Mesothelial cell of epicardium (in vitro differentiated cells): ENCODE results near the gene ALDH3A1. TPM values are rescaled to one million over a fixed set of nuclear protein-coding genes. Genes with fewer than 3 reads are reported as not detected.

ENCODE experiments used
- DNase-seq, 2 experiments: peaks; one replicate each; pipeline ENCODE4 v3.0.0; 2021; ENCODE audit warnings: low spot score in 2 of 2; ENCODE audit not compliant: unreplicated experiment in 2 of 2
- H3K27ac Mint-ChIP-seq: 2 replicates; pipeline ENCODE4 v1.8.0; 2021; ENCODE audit warnings: mixed read lengths
- H3K27me3 Mint-ChIP-seq: 2 replicates; pipeline ENCODE4 v1.8.0; 2021; ENCODE audit warnings: low read depth, mixed read lengths
- H3K36me3 Mint-ChIP-seq: 2 replicates; pipeline ENCODE4 v1.8.0; 2021; ENCODE audit warnings: mixed read lengths
- H3K4me1 Mint-ChIP-seq: 2 replicates; pipeline ENCODE4 v1.8.0; 2021; ENCODE audit warnings: mixed read lengths
- H3K4me3 Mint-ChIP-seq: 2 replicates; pipeline ENCODE4 v1.8.0; 2021; ENCODE audit warnings: mild to moderate bottlenecking, moderate library complexity, mixed read lengths
- H3K9me3 Mint-ChIP-seq: 2 replicates; pipeline ENCODE4 v1.8.0; 2021; ENCODE audit warnings: mixed read lengths
- total RNA-seq: library from RNA; stranded (reverse); gene quantifications from 3 replicates; pipeline ENCODE4 v1.2.1, GENCODE V29; 2021
- TF ChIP-seq, protein P1 (sequence below): fragments of 200-600 bp; sonication (generic); IDR thresholded peaks from one replicate; pipeline ENCODE4 v1.5.0; 2021; ENCODE audit warnings: antibody characterized with exemption; ENCODE audit not compliant: unreplicated experiment

The ALDH3A1 gene
- total RNA-seq, 1 donor from 2014 or later = 0.69 TPM

- Mint-ChIP-seq H3K27me3 (peaks cover 3% of the 10 kb centered on the region), H3K9me3 (no peaks in the 10 kb centered on the region), H3K27ac (peak overlapping the region; percentile 12), H3K4me3 (no peak overlapping the region), H3K36me3 (no peaks in the 10 kb centered on the region), H3K4me1 (peaks cover 4% of the 10 kb centered on the region)
- TF ChIP-seq, protein P1, sequence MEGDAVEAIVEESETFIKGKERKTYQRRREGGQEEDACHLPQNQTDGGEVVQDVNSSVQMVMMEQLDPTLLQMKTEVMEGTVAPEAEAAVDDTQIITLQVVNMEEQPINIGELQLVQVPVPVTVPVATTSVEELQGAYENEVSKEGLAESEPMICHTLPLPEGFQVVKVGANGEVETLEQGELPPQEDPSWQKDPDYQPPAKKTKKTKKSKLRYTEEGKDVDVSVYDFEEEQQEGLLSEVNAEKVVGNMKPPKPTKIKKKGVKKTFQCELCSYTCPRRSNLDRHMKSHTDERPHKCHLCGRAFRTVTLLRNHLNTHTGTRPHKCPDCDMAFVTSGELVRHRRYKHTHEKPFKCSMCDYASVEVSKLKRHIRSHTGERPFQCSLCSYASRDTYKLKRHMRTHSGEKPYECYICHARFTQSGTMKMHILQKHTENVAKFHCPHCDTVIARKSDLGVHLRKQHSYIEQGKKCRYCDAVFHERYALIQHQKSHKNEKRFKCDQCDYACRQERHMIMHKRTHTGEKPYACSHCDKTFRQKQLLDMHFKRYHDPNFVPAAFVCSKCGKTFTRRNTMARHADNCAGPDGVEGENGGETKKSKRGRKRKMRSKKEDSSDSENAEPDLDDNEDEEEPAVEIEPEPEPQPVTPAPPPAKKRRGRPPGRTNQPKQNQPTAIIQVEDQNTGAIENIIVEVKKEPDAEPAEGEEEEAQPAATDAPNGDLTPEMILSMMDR = no peak
- no peak for DNase-seq
Measured at GRCh38 chr17:19727501-19728078, 20.5 kb downstream of the ALDH3A1 start.

DNA sequence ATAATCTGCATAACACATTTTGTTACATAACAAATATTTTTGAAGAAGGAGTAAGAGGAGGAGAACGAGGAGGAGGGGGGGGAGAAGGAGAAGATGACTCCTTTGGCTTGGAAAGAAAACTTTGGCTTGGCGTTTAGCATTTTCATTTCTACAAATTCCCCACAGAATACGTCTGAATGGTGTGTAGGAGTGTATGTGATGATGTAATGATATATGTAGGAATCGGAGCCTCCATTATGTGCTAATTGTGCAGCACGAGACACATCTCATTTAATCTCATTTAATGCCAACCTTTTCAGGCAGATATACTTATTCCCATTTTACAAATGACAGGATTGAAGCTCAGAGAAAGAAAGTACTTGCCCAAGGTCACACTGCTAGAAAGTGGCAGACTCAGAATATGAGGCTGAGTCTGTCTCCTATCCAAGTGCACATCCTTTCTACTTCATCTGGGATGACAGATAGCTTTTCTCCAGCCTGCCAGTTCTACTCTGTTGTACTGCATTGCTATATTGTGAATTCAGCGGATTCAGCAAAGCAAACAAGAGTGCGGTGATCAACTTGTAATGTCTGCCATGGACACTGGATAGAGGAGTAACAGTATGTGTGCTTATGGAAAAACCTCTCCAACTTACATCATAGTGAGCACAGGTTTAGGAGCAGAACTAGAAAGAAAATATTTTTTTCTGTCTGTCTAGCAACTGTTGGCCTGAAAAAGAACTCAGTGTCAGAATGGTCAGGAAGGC is 21.3 kb downstream of the ALDH3A1 start:
- Mint-ChIP-seq H3K4me3 (no peak overlapping the region), H3K27me3 (peaks cover 2% of the 10 kb centered on the region), H3K9me3 (no peaks in the 10 kb centered on the region), H3K4me1 (peaks cover 4% of the 10 kb centered on the region), H3K27ac (no peak overlapping the region), H3K36me3 (no peaks in the 10 kb centered on the region)
- TF ChIP-seq, protein P1 = no peak
- no peak for DNase-seq

DNA sequence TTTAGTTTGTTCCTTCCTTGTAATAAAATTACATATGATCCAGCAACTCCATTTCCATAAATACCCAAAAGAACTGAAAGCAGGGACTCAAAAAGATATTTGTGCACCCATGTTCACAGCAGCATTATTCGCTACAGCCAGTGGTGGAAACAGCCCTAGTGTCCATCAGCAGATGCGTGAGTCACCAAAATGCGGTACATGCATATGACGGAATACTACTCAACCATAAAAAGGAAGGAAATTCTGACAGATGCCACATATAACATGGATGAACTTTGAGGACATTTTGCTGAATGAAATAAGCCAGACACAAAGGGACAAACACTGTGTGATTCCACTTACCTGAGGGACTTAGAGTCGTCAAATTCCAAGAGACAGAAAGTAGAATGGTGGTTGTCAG is 22.6 kb downstream of the ALDH3A1 start:
- H3K4me3 Mint-ChIP-seq = no peak overlapping the region
- H3K27me3 Mint-ChIP-seq = no peaks in the 10 kb centered on the region
- TF ChIP-seq, protein P1 = no peak
- H3K4me1 Mint-ChIP-seq = peaks cover 7% of the 10 kb centered on the region
- no peak for DNase-seq
- H3K27ac Mint-ChIP-seq = no peak overlapping the region
- H3K36me3 Mint-ChIP-seq = no peaks in the 10 kb centered on the region
- H3K9me3 Mint-ChIP-seq = no peaks in the 10 kb centered on the region

GRCh38 chr17:19724501-19725420 is 23.3 kb downstream of the ALDH3A1 start:
- H3K4me3 Mint-ChIP-seq = no peak overlapping the region
- TF ChIP-seq, protein P1 = no peak
- no peak for DNase-seq
- no peaks in the 10 kb centered on the region for H3K27me3 Mint-ChIP-seq
- no peaks in the 10 kb centered on the region for H3K36me3 Mint-ChIP-seq
- no peak overlapping the region for H3K27ac Mint-ChIP-seq
- peaks cover 10% of the 10 kb centered on the region for H3K4me1 Mint-ChIP-seq
- H3K9me3 Mint-ChIP-seq = no peaks in the 10 kb centered on the region

DNA sequence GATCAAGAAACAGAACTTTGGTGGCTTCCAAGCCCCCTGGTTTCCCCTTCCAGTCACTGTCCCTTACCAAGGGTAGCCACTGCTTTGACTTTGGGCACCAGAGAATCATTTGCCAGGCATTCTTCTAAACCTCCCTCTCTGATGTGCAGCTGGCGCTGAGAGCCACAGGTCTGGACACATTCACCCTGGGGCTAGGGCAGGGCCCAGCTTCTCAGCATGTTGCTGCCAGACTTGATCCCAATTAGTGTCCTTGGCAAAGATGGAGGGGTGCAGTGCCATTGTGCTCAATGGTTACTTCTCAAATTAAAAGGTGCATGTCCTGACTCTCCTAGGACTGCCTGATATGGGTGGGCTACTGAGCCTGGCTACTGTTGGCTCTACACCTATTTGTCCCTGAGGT is 24.1 kb downstream of the ALDH3A1 start:
- DNase-seq = no peak
- Mint-ChIP-seq H3K4me1 (peaks cover 10% of the 10 kb centered on the region), H3K4me3 (no peak overlapping the region), H3K27ac (no peak overlapping the region), H3K27me3 (no peaks in the 10 kb centered on the region), H3K9me3 (no peaks in the 10 kb centered on the region), H3K36me3 (no peaks in the 10 kb centered on the region)
- TF ChIP-seq, protein P1 = no peak
